Loucy (cell line): ENCODE results near the gene WDHD1.

ENCODE experiments used
- H2AFZ ChIP-seq: fragments of 200-600 bp; sonication (generic); 2 replicates; pipeline ENCODE4 v1.6.0; 2016; ENCODE audit warnings: antibody characterized with exemption, mild to moderate bottlenecking, low read length, moderate library complexity
- H3F3A ChIP-seq: fragments of 200-600 bp; 2 replicates; pipeline ENCODE4 v1.6.0; 2016; ENCODE audit warnings: antibody characterized with exemption, low read depth, mild to moderate bottlenecking
- H3K27me3 ChIP-seq: fragments of 200-600 bp; sonication (generic); 2 replicates; pipeline ENCODE4 v1.6.1; 2014; ENCODE audit warnings: low read length, mild to moderate bottlenecking; ENCODE audit not compliant: insufficient read depth, poor library complexity, severe bottlenecking
- H3K36me3 ChIP-seq: fragments of 200-600 bp; sonication (generic); 2 replicates; pipeline ENCODE4 v1.6.1; 2016; ENCODE audit warnings: low read length; ENCODE audit not compliant: insufficient read depth
- H3K4me1 ChIP-seq: fragments of 200-600 bp; sonication (generic); 2 replicates; pipeline ENCODE4 v1.5.1; 2014; ENCODE audit warnings: low read length, mild to moderate bottlenecking; ENCODE audit not compliant: insufficient read depth, poor library complexity, severe bottlenecking
- H3K4me2 ChIP-seq: fragments of 200-600 bp; sonication (generic); 2 replicates; pipeline ENCODE4 v1.6.0; 2014; ENCODE audit warnings: antibody characterized with exemption, low read length, low read depth, mild to moderate bottlenecking; ENCODE audit not compliant: poor library complexity, severe bottlenecking
- H3K4me3 ChIP-seq: fragments of 200-600 bp; sonication (generic); 2 replicates; pipeline ENCODE4 v1.5.1; 2014; ENCODE audit warnings: low read length, mild to moderate bottlenecking, mixed read lengths; ENCODE audit not compliant: poor library complexity, severe bottlenecking
- H3K79me2 ChIP-seq: fragments of 200-600 bp; sonication (generic); 2 replicates; pipeline ENCODE4 v1.6.1; 2014; ENCODE audit warnings: low read length; ENCODE audit not compliant: insufficient read depth
- H3K9ac ChIP-seq: fragments of 200-600 bp; sonication (generic); 2 replicates; pipeline ENCODE4 v1.6.0; 2014; ENCODE audit warnings: mild to moderate bottlenecking, low read depth, low read length, moderate library complexity; ENCODE audit not compliant: poor library complexity, severe bottlenecking
- H3K9me2 ChIP-seq: fragments of 200-600 bp; sonication (generic); replicated peaks from 2 replicates; pipeline ENCODE4 v1.6.1; 2016; ENCODE audit warnings: low read depth, low read length, mixed read lengths
- H3K9me3 ChIP-seq: fragments of 200-600 bp; sonication (generic); 2 replicates; pipeline ENCODE4 v1.6.1; 2014; ENCODE audit warnings: mild to moderate bottlenecking, antibody characterized with exemption, low read length, low read depth; ENCODE audit not compliant: insufficient read depth
- H4K20me1 ChIP-seq: fragments of 200-600 bp; sonication (generic); 2 replicates; pipeline ENCODE4 v1.6.0; 2014; ENCODE audit warnings: antibody characterized with exemption, low read length, mild to moderate bottlenecking; ENCODE audit not compliant: insufficient read depth, poor library complexity, severe bottlenecking
- CTCF ChIP-seq: fragments of 200-600 bp; sonication (generic); conservative IDR thresholded peaks from 2 replicates; pipeline ENCODE4 v1.5.1; 2014; ENCODE audit warnings: mild to moderate bottlenecking, antibody characterized with exemption, low read length
- EZH2phosphoT487 ChIP-seq: fragments of 200-600 bp; IDR thresholded peaks from 2 replicates; pipeline ENCODE4 v1.6.1; 2018; ENCODE audit warnings: antibody characterized with exemption, mild to moderate bottlenecking, moderate library complexity, borderline replicate concordance

Gene WDHD1

GRCh38 chr14:54942913-54943312, 84.0 kb downstream of the WDHD1 start:
- Histone ChIP-seq H2AFZ (no peak overlapping the region), H3K4me2 (no peak overlapping the region), H3K4me1 (no peaks in the 10 kb centered on the region), H3K4me3 (no peak overlapping the region), H3K9ac (no peak overlapping the region), H3F3A (no peaks in the 10 kb centered on the region), H3K27me3 (no peaks in the 10 kb centered on the region), H4K20me1 (no peaks in the 10 kb centered on the region), H3K9me2 (no peaks in the 10 kb centered on the region), H3K36me3 (peaks cover 43% of the 10 kb centered on the region; the same call in 1 of the 2 replicates), H3K9me3 (no peaks in the 10 kb centered on the region), H3K79me2 (no peaks in the 10 kb centered on the region)
- TF ChIP-seq CTCF, result no peak
- TF ChIP-seq EZH2phosphoT487, result no peak

GRCh38 chr14:54936816-54937215, 90.1 kb downstream of the WDHD1 start:
- no peaks in the 10 kb centered on the region for H3K79me2 ChIP-seq
- H3K4me2 ChIP-seq, result no peak overlapping the region
- H3K36me3 ChIP-seq, result peaks cover 20% of the 10 kb centered on the region; the same call in 1 of the 2 replicates
- no peaks in the 10 kb centered on the region for H3K27me3 ChIP-seq
- H3K9me2 ChIP-seq, result no peaks in the 10 kb centered on the region
- H3K4me3 ChIP-seq, result no peak overlapping the region
- H3F3A ChIP-seq, result no peaks in the 10 kb centered on the region
- TF ChIP-seq CTCF (no peak), EZH2phosphoT487 (no peak)
- H3K4me1 ChIP-seq, result peaks cover 4% of the 10 kb centered on the region
- no peaks in the 10 kb centered on the region for H3K9me3 ChIP-seq
- H3K9ac ChIP-seq, result no peak overlapping the region
- H4K20me1 ChIP-seq, result no peaks in the 10 kb centered on the region
- no peak overlapping the region for H2AFZ ChIP-seq

GRCh38 chr14:54935958-54936357, 90.9 kb downstream of the WDHD1 start:
- H3F3A ChIP-seq, result no peaks in the 10 kb centered on the region
- no peak overlapping the region for H3K4me3 ChIP-seq
- TF ChIP-seq EZH2phosphoT487, result no peak
- TF ChIP-seq CTCF, result no peak
- no peak overlapping the region for H2AFZ ChIP-seq
- H3K9ac ChIP-seq, result no peak overlapping the region
- H3K27me3 ChIP-seq, result no peaks in the 10 kb centered on the region
- no peaks in the 10 kb centered on the region for H3K9me2 ChIP-seq
- no peaks in the 10 kb centered on the region for H4K20me1 ChIP-seq
- H3K36me3 ChIP-seq, result peaks cover 15% of the 10 kb centered on the region; the same call in 1 of the 2 replicates
- no peak overlapping the region for H3K4me2 ChIP-seq
- peaks cover 4% of the 10 kb centered on the region for H3K4me1 ChIP-seq
- H3K9me3 ChIP-seq, result no peaks in the 10 kb centered on the region
- no peaks in the 10 kb centered on the region for H3K79me2 ChIP-seq
